ENCODE data around the gene CLCN4. TPM values are rescaled to one million over a fixed set of nuclear protein-coding genes. Genes with fewer than 3 reads are reported as not detected.

Gene CLCN4
- total RNA-seq, 4 donors from 2014 or later: 0.88 to 3.6 (median 1.5) TPM

DNA sequence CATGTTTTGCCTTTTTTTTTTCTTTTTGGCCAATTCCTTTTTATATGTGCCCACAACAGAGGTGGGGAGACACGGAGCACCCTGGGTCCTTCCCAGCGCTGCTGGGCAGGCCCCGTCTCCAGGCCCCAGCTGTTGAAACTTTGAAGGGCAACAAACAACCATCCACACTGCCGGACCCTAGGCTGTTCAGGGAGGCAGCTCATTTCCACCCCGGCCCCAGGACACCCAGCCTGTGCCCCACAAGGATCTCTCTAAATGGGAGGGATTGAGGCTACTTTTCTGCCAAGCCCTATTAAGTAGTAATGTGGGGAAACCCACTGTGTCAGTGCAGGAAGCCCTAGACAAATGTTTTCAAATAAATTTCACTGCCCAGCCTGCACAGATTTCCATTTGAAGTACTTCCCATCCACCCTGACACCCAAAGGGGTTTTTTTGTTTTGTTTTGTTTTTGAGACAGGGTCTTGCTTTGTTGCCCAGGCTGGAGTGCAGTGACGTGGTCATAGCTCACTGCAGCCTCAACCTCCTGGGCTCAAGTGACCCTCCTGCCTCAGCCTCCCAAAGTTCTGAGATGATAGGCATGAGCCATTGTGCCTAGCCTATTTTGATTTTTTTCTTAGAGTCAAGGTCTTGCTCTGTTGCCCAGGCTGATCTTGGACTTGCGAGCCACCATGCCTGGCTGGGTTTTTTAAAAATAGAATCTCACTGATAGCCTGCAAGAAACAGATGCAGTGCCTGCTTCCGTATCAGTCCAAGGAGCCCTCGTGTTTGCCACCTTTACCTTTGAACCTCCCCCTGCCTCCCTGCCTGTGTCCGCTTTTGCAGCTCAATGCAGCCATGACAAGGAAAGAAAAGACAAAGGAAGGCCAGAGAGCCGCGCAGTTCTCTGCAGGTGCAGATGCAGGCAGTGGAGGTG is 13.4 kb upstream of the CLCN4 start:
- H3K27ac ChIP-seq: no peak overlapping the region
- H3K4me3 ChIP-seq: no peak overlapping the region
- TF ChIP-seq, protein P1, sequence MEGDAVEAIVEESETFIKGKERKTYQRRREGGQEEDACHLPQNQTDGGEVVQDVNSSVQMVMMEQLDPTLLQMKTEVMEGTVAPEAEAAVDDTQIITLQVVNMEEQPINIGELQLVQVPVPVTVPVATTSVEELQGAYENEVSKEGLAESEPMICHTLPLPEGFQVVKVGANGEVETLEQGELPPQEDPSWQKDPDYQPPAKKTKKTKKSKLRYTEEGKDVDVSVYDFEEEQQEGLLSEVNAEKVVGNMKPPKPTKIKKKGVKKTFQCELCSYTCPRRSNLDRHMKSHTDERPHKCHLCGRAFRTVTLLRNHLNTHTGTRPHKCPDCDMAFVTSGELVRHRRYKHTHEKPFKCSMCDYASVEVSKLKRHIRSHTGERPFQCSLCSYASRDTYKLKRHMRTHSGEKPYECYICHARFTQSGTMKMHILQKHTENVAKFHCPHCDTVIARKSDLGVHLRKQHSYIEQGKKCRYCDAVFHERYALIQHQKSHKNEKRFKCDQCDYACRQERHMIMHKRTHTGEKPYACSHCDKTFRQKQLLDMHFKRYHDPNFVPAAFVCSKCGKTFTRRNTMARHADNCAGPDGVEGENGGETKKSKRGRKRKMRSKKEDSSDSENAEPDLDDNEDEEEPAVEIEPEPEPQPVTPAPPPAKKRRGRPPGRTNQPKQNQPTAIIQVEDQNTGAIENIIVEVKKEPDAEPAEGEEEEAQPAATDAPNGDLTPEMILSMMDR (IDR thresholded peaks at IDR 0.05): no peak
- no peak for TF ChIP-seq POLR2A (IDR thresholded peaks at IDR 0.05)
- no peaks in the 10 kb centered on the region for H3K36me3 ChIP-seq
- no peaks in the 10 kb centered on the region for H3K4me1 ChIP-seq
- DNase-seq: no peak
- intact Hi-C loops (cut with DNase I; ENCODE audit: low total_unique reads): no loop called here
- no peaks in the 10 kb centered on the region for H3K27me3 ChIP-seq
- no peaks in the 10 kb centered on the region for H3K9me3 ChIP-seq

DNA sequence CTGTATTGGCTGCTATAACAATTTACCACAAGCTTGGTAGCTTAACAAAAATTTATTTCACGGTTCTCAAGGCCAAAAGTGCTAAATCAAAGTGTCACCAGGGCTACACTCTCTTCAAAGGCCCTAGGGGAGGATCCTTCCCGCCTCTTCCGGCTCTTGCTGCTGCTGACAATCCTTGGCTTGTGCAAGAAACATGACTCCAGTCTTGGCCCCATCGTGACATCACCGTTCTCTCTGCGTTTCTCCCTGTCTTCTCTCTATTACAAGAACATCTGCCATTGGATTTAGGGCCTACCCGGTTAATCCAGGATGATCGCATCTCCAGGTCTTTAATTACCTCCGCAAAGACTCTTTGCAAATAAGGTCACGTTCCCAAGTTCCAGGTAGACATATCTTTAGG is 10.4 kb upstream of the CLCN4 start:
- H3K27me3 ChIP-seq: no peaks in the 10 kb centered on the region
- H3K9me3 ChIP-seq: no peaks in the 10 kb centered on the region
- H3K4me3 ChIP-seq: no peak overlapping the region
- DNase-seq: no peak
- TF ChIP-seq, protein P1 (IDR thresholded peaks at IDR 0.05): no peak
- no peak for TF ChIP-seq POLR2A (IDR thresholded peaks at IDR 0.05)
- no peaks in the 10 kb centered on the region for H3K36me3 ChIP-seq
- no peak overlapping the region for H3K27ac ChIP-seq
- H3K4me1 ChIP-seq: no peaks in the 10 kb centered on the region
- intact Hi-C loops (cut with DNase I; ENCODE audit: low total_unique reads): no loop called here

DNA sequence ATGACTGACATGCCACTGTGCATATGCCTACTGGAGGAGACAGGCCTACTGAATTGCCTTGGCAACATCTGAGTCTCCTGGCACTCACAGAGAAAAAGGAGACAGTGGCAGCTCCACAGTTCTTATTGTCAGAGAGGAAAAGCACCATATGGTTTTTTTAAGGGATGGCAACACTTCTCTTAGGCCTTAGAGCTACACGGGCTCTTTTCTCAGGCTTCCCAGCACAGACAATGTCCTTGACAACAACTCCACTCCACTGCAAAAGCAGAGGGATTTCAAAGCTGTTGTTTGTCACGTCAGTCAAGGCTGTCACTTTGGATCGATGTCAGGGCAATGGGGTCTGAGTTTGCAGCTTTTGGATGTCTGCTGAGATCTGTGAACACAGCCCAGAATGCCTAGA is 4.7 kb upstream of the CLCN4 start:
- H3K27me3 ChIP-seq: peaks cover 0 to 6% of the 10 kb centered on the region in 2 donors
- no peak overlapping the region for H3K4me3 ChIP-seq
- no peak overlapping the region for H3K27ac ChIP-seq
- no peaks in the 10 kb centered on the region for H3K4me1 ChIP-seq
- DNase-seq: no peak
- no peak for TF ChIP-seq POLR2A (IDR thresholded peaks at IDR 0.05)
- no peaks in the 10 kb centered on the region for H3K9me3 ChIP-seq
- no peaks in the 10 kb centered on the region for H3K36me3 ChIP-seq
- intact Hi-C loops (cut with DNase I; ENCODE audit: low total_unique reads): no loop called here

DNA sequence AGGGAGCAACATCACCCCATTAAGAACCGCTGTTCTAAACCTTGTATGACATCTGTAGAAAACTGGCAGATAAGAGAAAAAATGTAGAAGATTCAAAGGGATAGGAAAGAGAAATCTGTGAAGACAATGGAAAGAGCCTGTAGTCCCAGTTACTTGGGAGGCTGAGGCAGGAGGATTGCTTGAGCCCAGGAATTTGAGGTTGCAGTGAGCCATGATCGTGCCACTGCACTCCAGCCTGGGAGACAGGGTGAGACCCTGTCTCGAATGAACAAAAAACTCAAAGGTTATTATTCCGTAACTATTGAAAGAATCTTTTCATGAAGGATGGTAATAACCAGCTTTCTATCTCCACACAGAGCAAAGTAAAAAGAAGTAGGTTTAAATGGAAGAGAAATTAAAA is 1.6 kb upstream of the CLCN4 start:
- H3K36me3 ChIP-seq: no peaks in the 10 kb centered on the region
- no peak overlapping the region for H3K4me3 ChIP-seq
- H3K27ac ChIP-seq: no peak overlapping the region
- DNase-seq: no peak
- no peak for TF ChIP-seq POLR2A (IDR thresholded peaks at IDR 0.05)
- TF ChIP-seq, protein P1 (IDR thresholded peaks at IDR 0.05): no peak
- peaks cover 0 to 13% of the 10 kb centered on the region in 2 donors for H3K27me3 ChIP-seq
- intact Hi-C loops (cut with DNase I; ENCODE audit: low total_unique reads): no loop called here
- H3K9me3 ChIP-seq: no peaks in the 10 kb centered on the region
- H3K4me1 ChIP-seq: no peaks in the 10 kb centered on the region

DNA sequence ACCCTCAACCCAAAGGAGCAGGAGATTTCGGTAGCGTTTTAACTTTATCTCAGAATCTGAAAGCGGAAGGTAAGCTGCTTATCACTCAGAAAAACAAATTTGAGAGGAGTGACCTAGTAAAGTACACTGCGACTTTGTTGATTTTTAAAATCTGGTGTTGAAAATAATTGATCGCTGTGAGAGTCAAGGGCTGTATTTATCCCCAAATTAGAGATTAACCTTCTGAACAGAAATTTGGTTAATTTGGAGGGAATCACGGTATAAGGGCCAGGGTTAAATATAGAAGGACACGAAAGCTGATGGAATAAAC is 212 bp downstream of the CLCN4 start:
- Histone ChIP-seq H3K36me3 (no peaks in the 10 kb centered on the region), H3K27ac (peak overlapping the region in 1 of 2 donors; percentile 51), H3K9me3 (no peaks in the 10 kb centered on the region), H3K4me3 (no peak overlapping the region), H3K4me1 (no peaks in the 10 kb centered on the region), H3K27me3 (peaks cover 0 to 13% of the 10 kb centered on the region in 2 donors)
- intact Hi-C loops (cut with DNase I; ENCODE audit: low total_unique reads): no loop called here
- no peak for DNase-seq
- TF ChIP-seq, protein P1 (IDR thresholded peaks at IDR 0.05): no peak
- no peak for TF ChIP-seq POLR2A (IDR thresholded peaks at IDR 0.05)
